HepG2 (cell line): ENCODE data around the gene CCNH. TPM values are rescaled to one million over a fixed set of nuclear protein-coding genes. Genes with fewer than 3 reads are reported as not detected.

ENCODE experiments used
- ATAC-seq: fragments of 200-7000 bp; cut with Tn5 transposase; 3 replicates; pipeline ENCODE4 v1.9.1; 2020; ENCODE audit warnings: mild to moderate bottlenecking, moderate library complexity
- BruUV-seq: library from RNA; stranded (reverse); fragments of 400-500 nt; replicated peaks from 2 replicates; lab custom pipeline; 2021; lab: Mats Ljungman, UMichigan
- CTCF ChIA-PET: fragments of 300-600 bp; formaldehyde crosslinking; extraction: SDS; loops from one replicate; lab custom pipeline; 2021; ENCODE audit warnings: low total read pairs, inconsistent platforms, low intra/inter-chr PET ratio; lab: Yijun Ruan, JAX
- POLR2A ChIA-PET: fragments of 350-600 bp; sonication (Branson Sonifier 250); formaldehyde crosslinking; loops from one replicate; lab custom pipeline; 2020; ENCODE audit warnings: antibody characterized with exemption, inconsistent platforms; lab: Yijun Ruan, JAX
- DNase-seq: peaks from one replicate; pipeline ENCODE4 v3.0.0-alpha.2; 2015; ENCODE audit warnings: low spot score
- FAIRE-seq: peaks from 3 replicates; lab custom pipeline; 2011; peaks lifted over from hg19 to GRCh38; lab: Jason Lieb, UNC
- H2AFZ ChIP-seq: one replicate; pipeline ENCODE4 v1.6.1; 2011; ENCODE audit warnings: low read length, inconsistent platforms
- H3K27ac ChIP-seq: fragments of 300-600 bp; 3 replicates; pipeline ENCODE4 v1.8.0; 2011; ENCODE audit warnings: mixed run types, mild to moderate bottlenecking, mixed read lengths, low read length, inconsistent platforms; ENCODE audit not compliant: insufficient read depth; ENCODE audit errors: extremely low read length
- H3K27me3 ChIP-seq, 2 experiments: fragments of 200-600 bp in 1 of 2; 2 replicates in 1 of 2; 3 replicates in 1 of 2; pipeline versions ENCODE4 v1.6.0 to v1.8.0; 2011; ENCODE audit warnings: low read length in 2 of 2, mild to moderate bottlenecking in 2 of 2, moderate library complexity in 2 of 2, inconsistent platforms in 1 of 2; ENCODE audit not compliant: insufficient read depth in 2 of 2, control insufficient read depth in 1 of 2
- H3K36me3 ChIP-seq, 2 experiments: fragments of 200-600 bp in 1 of 2; replicated peaks in 1 of 2; 2 replicates in 1 of 2; 3 replicates in 1 of 2; pipeline versions ENCODE4 v1.5.1 to v1.8.0; 2011; ENCODE audit warnings: low read length in 2 of 2, inconsistent platforms in 1 of 2; ENCODE audit not compliant: insufficient read depth in 2 of 2, control insufficient read depth in 1 of 2
- H3K4me1 ChIP-seq: 2 replicates; pipeline ENCODE4 v1.5.1; 2012; ENCODE audit warnings: low read length, inconsistent platforms; ENCODE audit not compliant: insufficient read depth
- H3K4me2 ChIP-seq: 2 replicates; pipeline ENCODE4 v1.6.0; 2011; ENCODE audit warnings: low read depth, low read length, inconsistent platforms
- H3K4me3 ChIP-seq, 3 experiments: fragments of 200-600 bp in 1 of 3; sonication (generic), shearing (Covaris generic) in 1 of 3; replicated peaks in 1 of 3; 2 replicates each; pipeline ENCODE4 v1.5.1; 2011 to 2016; ENCODE audit warnings: low read length in 3 of 3, inconsistent platforms in 2 of 3, low read depth in 2 of 3, mild to moderate bottlenecking in 2 of 3, control low read depth in 1 of 3, mixed read lengths in 1 of 3; ENCODE audit not compliant: insufficient read depth in 1 of 3
- H3K79me2 ChIP-seq: one replicate; pipeline ENCODE4 v1.6.1; 2011; ENCODE audit warnings: low read length, inconsistent platforms; ENCODE audit not compliant: insufficient read depth
- H3K9ac ChIP-seq: 2 replicates; pipeline ENCODE4 v1.6.0; 2011; ENCODE audit warnings: mild to moderate bottlenecking, low read depth, low read length, inconsistent platforms; ENCODE audit not compliant: insufficient read depth
- H3K9me3 ChIP-seq: 2 replicates; pipeline ENCODE4 v1.5.1; 2012; ENCODE audit warnings: mild to moderate bottlenecking, low read length
- H4K20me1 ChIP-seq: 2 replicates; pipeline ENCODE4 v1.6.0; 2011; ENCODE audit warnings: inconsistent platforms, mild to moderate bottlenecking, low read length, moderate library complexity; ENCODE audit not compliant: insufficient read depth
- FOXO1 ChIP-seq: sonication (generic); formaldehyde crosslinking; IDR thresholded peaks from 2 replicates; pipeline ENCODE4 v1.4.0; 2020; ENCODE audit warnings: missing genetic modification reagents
- JARID2 ChIP-seq: sonication (generic); formaldehyde crosslinking; IDR thresholded peaks from 2 replicates; pipeline ENCODE4 v1.8.1; 2023; ENCODE audit warnings: missing genetic modification reagents, inconsistent platforms; ENCODE audit not compliant: insufficient replicate concordance
- MAFG ChIP-seq: sonication (generic); formaldehyde crosslinking; IDR thresholded peaks from 2 replicates; pipeline ENCODE4 v1.5.1; 2020; ENCODE audit warnings: mild to moderate bottlenecking, missing genetic modification reagents
- MAFK ChIP-seq, 2 experiments: IDR thresholded peaks in 1 of 2; conservative IDR thresholded peaks in 1 of 2; 2 replicates each; pipeline ENCODE4 v1.6.1; 2011; ENCODE audit warnings: improper control_type of control experiment in 2 of 2, low read length in 2 of 2
- ZNF724P ChIP-seq: sonication (generic); formaldehyde crosslinking; IDR thresholded peaks from 2 replicates; pipeline ENCODE4 v1.8.0; 2022; ENCODE audit warnings: missing genetic modification reagents, borderline replicate concordance
- WGBS: methylation state at CpG from one replicate; pipeline ENCODE4 v1.1.6; 2017; ENCODE audit warnings: low lambda C conversion rate; 5-methylcytosine and 5-hydroxymethylcytosine counted together
- in situ Hi-C: cut with HindIII; loops from 2 replicates; pipeline ENCODE4 v1.10.0; 2017; ENCODE audit warnings: low pct_unique_long_range_greater_than_20kb; ENCODE audit not compliant: extremely low pct_ligation_motif_present
- intact Hi-C: fragments of 100-400 bp; cut with micrococcal nuclease; formaldehyde crosslinking; loops from one replicate; pipeline ENCODE4 v1.10.0; 2022; ENCODE audit not compliant: unreplicated experiment
- polyA plus RNA-seq, 8 experiments: library from polyadenylated mRNA; depleted of rRNA in 3 of 8; stranded (reverse) in 7 of 8; unstranded in 1 of 8; fragments of >200 nt; fragmentation: Illumina TruSeq in 4 of 8; extraction: Trizol in 4 of 8; gene quantifications; 2 replicates each; pipeline versions ENCODE4 v1.2.1 to v1.2.3, GENCODE V29; 2011 to 2016; ENCODE audit warnings: low read depth in 4 of 8, missing spikeins in 1 of 8, mixed read lengths in 1 of 8; ENCODE audit not compliant: insufficient read depth in 1 of 8
- total RNA-seq, 5 experiments: library from RNA; depleted of rRNA; stranded (reverse); fragments of >200 nt; fragmentation: Illumina TruSeq; extraction: Trizol; gene quantifications; 2 replicates each; pipeline ENCODE4 v1.2.3, GENCODE V29; 2016; ENCODE audit warnings: low read depth in 1 of 5
- TF ChIP-seq, protein P1 (sequence below): sonication (generic); formaldehyde crosslinking; IDR thresholded peaks from 2 replicates; pipeline ENCODE4 v1.5.0; 2020; ENCODE audit warnings: mild to moderate bottlenecking, missing genetic modification reagents

CCNH gene
- total and polyA plus RNA-seq, 2 of the 13 experiments (the other 11 are each of a cell fraction or from before 2014, with no cell fraction given), result 42.5 to 94.3 TPM

DNA sequence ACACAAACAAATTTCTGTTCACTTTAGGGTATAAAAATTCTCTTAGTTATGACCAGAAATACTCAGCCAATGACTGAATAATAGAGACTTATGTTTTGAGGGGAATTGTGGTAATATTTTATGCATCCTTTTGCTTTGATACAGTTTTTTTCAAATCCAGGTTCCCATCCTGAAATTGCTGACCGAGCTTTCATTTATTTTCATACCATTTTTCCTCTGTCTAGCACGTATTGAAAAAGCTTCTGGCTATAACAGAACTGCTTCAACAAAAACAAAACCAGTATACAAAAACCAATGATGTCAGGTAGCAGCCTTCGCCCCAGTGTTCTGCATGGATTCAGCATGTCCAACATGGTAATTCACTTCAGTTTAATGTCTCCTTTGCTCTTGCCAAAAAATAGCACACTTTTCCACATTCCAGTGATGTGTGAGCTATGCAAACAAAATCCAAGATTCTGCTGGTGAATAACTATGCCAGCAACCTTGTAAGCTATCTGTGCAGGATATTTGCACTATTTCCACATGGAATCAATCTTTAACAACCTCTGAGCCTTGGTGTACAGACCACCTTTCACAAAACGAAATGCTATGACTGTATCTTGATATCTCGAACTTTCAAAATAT is 22.0 kb downstream of the CCNH start:
- intact Hi-C loops (no loop called here), in situ Hi-C loops (no loop called here)
- no peaks in the 10 kb centered on the region for H3K9me3 ChIP-seq
- FAIRE-seq, result no peak
- no peak overlapping the region for H3K4me2 ChIP-seq
- H3K27me3 ChIP-seq, result no peaks in the 10 kb centered on the region
- H3K4me1 ChIP-seq, result peaks cover 9% of the 10 kb centered on the region
- 92% methylated on average over 5 of the region's 5 CpGs for WGBS
- H3K79me2 ChIP-seq, result no peaks in the 10 kb centered on the region
- no peak overlapping the region for H3K9ac ChIP-seq
- H3K27ac ChIP-seq, result no peak overlapping the region
- H2AFZ ChIP-seq, result no peak overlapping the region
- TSS peak; percentile 14 for BruUV-seq
- H4K20me1 ChIP-seq, result no peaks in the 10 kb centered on the region
- peaks cover 19 to 71% of the 10 kb centered on the region in 2 experiments for H3K36me3 ChIP-seq
- ChIA-PET CTCF (no interaction called here), POLR2A (interaction anchor here (0.8 kb wide), 1 partner anchor 21 kb away, joined by 3 read pairs; no protein-coding TSS in a partner anchor)
- TF ChIP-seq ZNF724P (CRISPR knock-in tag) (no peak), JARID2 (no peak), MAFK (conservative IDR thresholded peaks at IDR 0.05 in 1 of 2, IDR thresholded peaks at IDR 0.05 in 1 of 2; ENCODE audit: low read length in 2 of 2) (peak in 1 of 2 experiments; percentile 39; a peak in 1 of 4 replicates), MAFG (CRISPR knock-in tag) (no peak), FOXO1 (CRISPR knock-in tag) (no peak)
- TF ChIP-seq, protein P1, sequence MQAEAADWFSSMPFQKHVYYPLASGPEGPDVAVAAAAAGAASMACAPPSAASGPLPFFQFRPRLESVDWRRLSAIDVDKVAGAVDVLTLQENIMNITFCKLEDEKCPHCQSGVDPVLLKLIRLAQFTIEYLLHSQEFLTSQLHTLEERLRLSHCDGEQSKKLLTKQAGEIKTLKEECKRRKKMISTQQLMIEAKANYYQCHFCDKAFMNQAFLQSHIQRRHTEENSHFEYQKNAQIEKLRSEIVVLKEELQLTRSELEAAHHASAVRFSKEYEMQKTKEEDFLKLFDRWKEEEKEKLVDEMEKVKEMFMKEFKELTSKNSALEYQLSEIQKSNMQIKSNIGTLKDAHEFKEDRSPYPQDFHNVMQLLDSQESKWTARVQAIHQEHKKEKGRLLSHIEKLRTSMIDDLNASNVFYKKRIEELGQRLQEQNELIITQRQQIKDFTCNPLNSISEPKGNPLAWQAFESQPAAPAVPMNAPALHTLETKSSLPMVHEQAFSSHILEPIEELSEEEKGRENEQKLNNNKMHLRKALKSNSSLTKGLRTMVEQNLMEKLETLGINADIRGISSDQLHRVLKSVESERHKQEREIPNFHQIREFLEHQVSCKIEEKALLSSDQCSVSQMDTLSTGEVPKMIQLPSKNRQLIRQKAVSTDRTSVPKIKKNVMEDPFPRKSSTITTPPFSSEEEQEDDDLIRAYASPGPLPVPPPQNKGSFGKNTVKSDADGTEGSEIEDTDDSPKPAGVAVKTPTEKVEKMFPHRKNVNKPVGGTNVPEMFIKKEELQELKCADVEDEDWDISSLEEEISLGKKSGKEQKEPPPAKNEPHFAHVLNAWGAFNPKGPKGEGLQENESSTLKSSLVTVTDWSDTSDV, result no peak
- H3K4me3 ChIP-seq, result no peak overlapping the region
- DNase-seq, result no peak
- ATAC-seq, result no peak; the same call in 1 of the 3 replicates
